WI38 (cell line): ENCODE data around the gene FNDC11.

Source experiments
- H3K4me3 ChIP-seq: 2 replicates; pipeline ENCODE4 v1.5.1; 2011; ENCODE audit warnings: low read depth, mild to moderate bottlenecking, control low read depth, low read length
- CTCF ChIP-seq: IDR thresholded peaks from 2 replicates; pipeline ENCODE4 v1.5.1; 2012; ENCODE audit warnings: low read depth, mild to moderate bottlenecking, control low read depth, low read length

Gene FNDC11

GRCh38 chr20:63542696-63543095 lies 11.3 kb upstream of the FNDC11 start:
- no peak for TF ChIP-seq CTCF
- no peak overlapping the region for H3K4me3 ChIP-seq

GRCh38 chr20:63543131-63543530 lies 10.8 kb upstream of the FNDC11 start:
- no peak for TF ChIP-seq CTCF
- H3K4me3 ChIP-seq: no peak overlapping the region

GRCh38 chr20:63543733-63544132 lies 10.2 kb upstream of the FNDC11 start:
- TF ChIP-seq CTCF: no peak
- no peak overlapping the region for H3K4me3 ChIP-seq

- no peak for TF ChIP-seq CTCF
- no peak overlapping the region for H3K4me3 ChIP-seq
Observed at GRCh38 chr20:63544241-63544957, 9.6 kb upstream of the FNDC11 start.

- H3K4me3 ChIP-seq: no peak overlapping the region
- no peak for TF ChIP-seq CTCF
Observed at GRCh38 chr20:63544958-63545516, 8.9 kb upstream of the FNDC11 start.

GRCh38 chr20:63545814-63546213 lies 8.1 kb upstream of the FNDC11 start:
- TF ChIP-seq CTCF: no peak

GRCh38 chr20:63546256-63546955 lies 7.6 kb upstream of the FNDC11 start:
- no peak overlapping the region for H3K4me3 ChIP-seq

More at GRCh38 chr20:63545814-63546213, 8.1 kb upstream of the FNDC11 start:
- H3K4me3 ChIP-seq: no peak overlapping the region

More at GRCh38 chr20:63546256-63546955, 7.6 kb upstream of the FNDC11 start:
- no peak for TF ChIP-seq CTCF
